GM18907 (cell line): ENCODE results near the gene TAS2R38.
"Not testable (repeated sequence)": the region's sequence is repeated elsewhere in the genome, so short reads cannot be mapped to it uniquely, and the experiment has no call there.

Experiments used
- ATAC-seq: cut with Tn5 transposase; IDR thresholded peaks from one replicate; pipeline ENCODE4 v1.9.1; 2021; ENCODE audit warnings: mild to moderate bottlenecking, moderate library complexity; ENCODE audit not compliant: unreplicated experiment

Gene TAS2R38

GRCh38 chr7:141973673-141974072 is at the start of gene TAS2R38:
Gene TAS2R38, minus strand, starts transcription at chr7:141973773. Its CDS starts 84 bp downstream, at chr7:141973689.
- ATAC-seq = no peak

- no peak for ATAC-seq
Measured at GRCh38 chr7:142018154-142018553, 44.6 kb upstream of the TAS2R38 start.

- ATAC-seq = no peak
Measured at GRCh38 chr7:142017451-142017850, 43.9 kb upstream of the TAS2R38 start.

- no peak for ATAC-seq
Measured at GRCh38 chr7:142012825-142013511, 39.4 kb upstream of the TAS2R38 start.

GRCh38 chr7:142010952-142011548 is 37.5 kb upstream of the TAS2R38 start:
- no peak for ATAC-seq

GRCh38 chr7:142009187-142009586 is 35.6 kb upstream of the TAS2R38 start:
- ATAC-seq = no peak

- ATAC-seq = no peak
Measured at GRCh38 chr7:142006577-142006976, 33.0 kb upstream of the TAS2R38 start.

- ATAC-seq = no peak
Measured at GRCh38 chr7:142002179-142002578, 28.6 kb upstream of the TAS2R38 start.

- ATAC-seq = no peak
Measured at GRCh38 chr7:142001163-142001874, 27.7 kb upstream of the TAS2R38 start.

- no peak for ATAC-seq
Measured at GRCh38 chr7:142000244-142000643, 26.7 kb upstream of the TAS2R38 start.

- ATAC-seq = no peak
Measured at GRCh38 chr7:141999058-141999623, 25.6 kb upstream of the TAS2R38 start.

GRCh38 chr7:141993354-141993753 is 19.8 kb upstream of the TAS2R38 start:
- ATAC-seq = no peak

- ATAC-seq = no peak
Measured at GRCh38 chr7:141992688-141993087, 19.1 kb upstream of the TAS2R38 start.

GRCh38 chr7:141992156-141992555 is 18.6 kb upstream of the TAS2R38 start:
- ATAC-seq = no peak

GRCh38 chr7:141991140-141991539 is 17.6 kb upstream of the TAS2R38 start:
- no peak for ATAC-seq

GRCh38 chr7:141990011-141990725 is 16.6 kb upstream of the TAS2R38 start:
- ATAC-seq = no peak

GRCh38 chr7:141987803-141988202 is 14.2 kb upstream of the TAS2R38 start:
- ATAC-seq = not testable (repeated sequence)

GRCh38 chr7:141986923-141987322 is 13.3 kb upstream of the TAS2R38 start:
- ATAC-seq = no peak

- not testable (repeated sequence) for ATAC-seq
Measured at GRCh38 chr7:141985926-141986325, 12.4 kb upstream of the TAS2R38 start.

GRCh38 chr7:141979568-141979967 is 6.0 kb upstream of the TAS2R38 start:
- ATAC-seq = no peak

- no peak for ATAC-seq
Measured at GRCh38 chr7:141978351-141978750, 4.8 kb upstream of the TAS2R38 start.
